Measurements from ENCODE around the gene ATP11C. TPM values are rescaled to one million over a fixed set of nuclear protein-coding genes. Genes with fewer than 3 reads are reported as not detected.

Gene ATP11C
- total RNA-seq = 19.4 TPM
- 1 to 10 TPM; 2.9 to 4.6 (median 4.2) TPM for polyA plus RNA-seq

DNA sequence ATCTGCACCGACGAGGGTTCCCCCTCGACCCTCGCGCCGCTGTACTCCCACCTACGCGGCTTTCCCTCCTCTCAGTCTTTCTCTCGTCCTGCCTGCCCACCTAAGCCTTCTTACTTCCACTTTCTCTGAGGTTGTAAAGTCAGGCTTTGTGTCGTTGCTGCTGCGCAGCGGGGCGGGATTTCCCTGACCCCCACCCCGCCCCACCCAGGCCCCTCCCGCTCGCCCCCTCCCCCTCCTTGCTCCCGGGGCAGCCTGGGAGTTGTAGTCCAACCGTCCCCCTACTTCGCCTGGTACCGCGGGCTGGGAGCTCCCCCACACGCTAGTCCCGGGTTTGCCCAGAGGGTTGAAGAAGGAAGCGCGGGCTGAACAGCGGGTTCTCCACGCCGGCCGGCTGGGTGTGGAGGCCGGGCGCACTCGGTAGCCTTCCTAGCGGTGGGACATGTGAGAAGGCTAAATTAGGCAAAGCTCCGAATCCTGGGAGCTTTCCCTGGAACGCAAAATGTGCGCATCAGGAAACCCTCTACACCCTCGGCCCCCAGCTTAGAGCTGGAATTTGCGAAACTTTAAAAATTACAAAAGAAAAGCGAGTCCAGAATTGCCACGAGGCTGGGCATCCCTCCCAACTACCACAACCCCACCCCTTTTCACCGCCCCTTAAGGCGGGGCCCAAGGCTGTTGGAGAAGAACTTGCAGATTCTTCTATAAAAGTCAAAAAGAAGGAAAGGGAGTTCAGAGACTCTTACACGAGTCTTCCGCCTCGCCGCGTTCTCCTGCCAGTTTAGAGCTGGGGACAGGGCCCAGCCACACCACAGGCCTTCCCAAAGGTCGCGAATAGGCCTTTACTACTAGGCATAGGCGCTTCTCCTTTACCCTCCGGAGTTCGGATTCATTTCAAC lies at the start of gene ATP11C:
TSS of gene ATP11C (minus strand) at position 153 of the 896 bp plus-strand sequence. CDS start 1,011 bp downstream, outside the sequence.
- no peaks in the 10 kb centered on the region for H3K27me3 ChIP-seq (ENCODE audit: control insufficient read depth, insufficient read depth, low read length)
- Mint-ChIP-seq H3K9me3 (no peaks in the 10 kb centered on the region), H3K27me3 (no peaks in the 10 kb centered on the region), H3K4me1 (peaks cover 0 to 23% (median 11%) of the 10 kb centered on the region in 4 donors), H3K36me3 (no peaks in the 10 kb centered on the region), H3K27ac (peak within 1 kb of the TSS; percentile 94 to 97 (median 95)), H3K4me3 (peak within 1 kb of the TSS; percentile 94 to 99 (median 96))
- no peaks in the 10 kb centered on the region for H3K36me3 ChIP-seq (ENCODE audit: control insufficient read depth, insufficient read depth, low read length)
- peak; percentile 74 to 86 (median 77) for DNase-seq
- peak within 1 kb of the TSS; percentile 90 for H3K27ac ChIP-seq (ENCODE audit: insufficient read depth, low read length, poor library complexity, severe bottlenecking)
- peaks cover 16% of the 10 kb centered on the region for H3K4me1 ChIP-seq (ENCODE audit: control insufficient read depth, insufficient read depth, low read length, poor library complexity, severe bottlenecking)
- ATAC-seq (ENCODE audit: low read depth in 2 of 2) = peak; percentile 83 to 86
- H3K4me3 ChIP-seq (ENCODE audit: low read depth, low read length) = peak within 1 kb of the TSS; percentile 55
- no peaks in the 10 kb centered on the region for H3K9me3 ChIP-seq (ENCODE audit: control insufficient read depth in 2 of 2, low read length in 2 of 2)

DNA sequence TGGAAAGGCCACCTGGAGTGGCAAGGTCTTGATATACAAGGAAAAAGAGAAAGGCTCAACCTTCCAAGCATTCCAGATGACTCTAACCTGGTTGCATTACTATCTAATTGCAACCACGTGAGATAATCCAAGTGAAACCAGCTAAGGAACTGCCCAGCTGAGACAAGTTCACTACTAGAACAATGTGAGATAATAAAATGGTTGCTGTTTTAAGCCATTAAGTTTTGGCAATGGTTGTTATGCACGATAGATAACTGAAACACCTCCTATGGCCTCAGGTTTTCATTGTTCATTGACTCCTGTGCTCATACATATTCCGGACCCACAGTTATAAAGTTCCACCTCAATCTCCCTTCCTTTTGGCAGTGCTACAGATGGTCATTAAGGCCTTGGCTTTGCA lies 41.6 kb upstream of the ATP11C start:
- Mint-ChIP-seq H3K27ac (no peak overlapping the region), H3K36me3 (no peaks in the 10 kb centered on the region), H3K4me1 (no peaks in the 10 kb centered on the region), H3K27me3 (peaks cover 5% of the 10 kb centered on the region), H3K4me3 (no peak overlapping the region), H3K9me3 (peaks cover 0 to 3% (median 0%) of the 10 kb centered on the region in 7 donors)
- Histone ChIP-seq H3K4me3 (ENCODE audit: low read depth, low read length) (no peak overlapping the region), H3K9me3 (ENCODE audit: control insufficient read depth in 2 of 2, low read length in 2 of 2) (no peaks in the 10 kb centered on the region), H3K27ac (ENCODE audit: insufficient read depth, low read length, poor library complexity, severe bottlenecking) (no peak overlapping the region), H3K27me3 (ENCODE audit: control insufficient read depth, insufficient read depth, low read length) (no peaks in the 10 kb centered on the region), H3K4me1 (ENCODE audit: control insufficient read depth, insufficient read depth, low read length, poor library complexity, severe bottlenecking) (no peaks in the 10 kb centered on the region), H3K36me3 (ENCODE audit: control insufficient read depth, insufficient read depth, low read length) (no peaks in the 10 kb centered on the region)
- no peak for ATAC-seq (ENCODE audit: low read depth in 2 of 2)
- DNase-seq = no peak

DNA sequence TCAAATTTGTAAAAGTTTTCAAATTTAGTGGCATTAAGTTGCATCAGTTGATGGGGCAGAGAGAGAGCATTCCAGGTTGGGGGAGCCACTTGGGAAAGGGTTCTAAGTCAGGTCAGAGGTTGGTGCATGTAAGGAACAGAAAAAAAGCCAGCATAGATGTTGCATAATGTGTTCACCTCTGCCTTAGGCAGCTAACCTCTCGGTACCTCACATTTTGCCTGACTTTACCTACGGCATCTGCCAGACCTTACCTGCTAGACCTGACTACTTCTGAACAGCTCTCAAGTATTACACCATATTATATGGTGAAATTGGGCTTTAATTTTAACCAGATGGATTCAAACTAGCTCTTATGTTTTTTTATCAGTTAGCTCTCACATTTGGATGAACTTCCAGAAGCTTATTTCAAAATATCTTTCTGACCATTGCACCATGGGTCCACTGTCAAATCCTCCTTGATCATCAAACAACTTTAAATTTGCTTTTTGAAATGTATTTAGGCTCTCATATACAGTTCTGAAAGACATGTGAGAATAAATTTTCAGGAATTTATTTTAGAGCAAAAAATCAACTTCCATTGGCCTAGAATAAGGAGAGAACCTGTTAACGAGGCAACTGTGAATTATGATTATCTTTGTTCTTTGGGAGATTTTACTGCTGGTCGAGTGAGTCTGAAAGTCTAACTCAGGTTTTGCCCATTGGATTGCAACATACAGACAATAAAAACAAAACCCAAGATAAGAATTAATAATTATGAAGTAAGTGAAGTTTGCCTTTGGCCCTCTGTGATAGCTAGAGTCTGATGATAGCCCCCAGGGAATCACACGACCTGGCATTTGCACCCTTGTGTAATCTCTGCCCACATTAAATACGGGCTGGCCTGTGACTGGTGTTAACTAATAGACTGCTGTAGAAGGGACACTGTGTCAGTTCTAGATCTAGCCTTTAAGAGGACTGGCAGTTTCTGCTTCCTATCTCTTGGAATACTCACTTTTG lies 40.1 kb upstream of the ATP11C start:
- ATAC-seq (ENCODE audit: low read depth in 2 of 2) (no peak), DNase-seq (no peak)
- Mint-ChIP-seq H3K4me3 (no peak overlapping the region), H3K36me3 (no peaks in the 10 kb centered on the region), H3K9me3 (peaks cover 0 to 3% (median 1%) of the 10 kb centered on the region in 7 donors), H3K27me3 (peaks cover 8% of the 10 kb centered on the region), H3K27ac (no peak overlapping the region), H3K4me1 (no peaks in the 10 kb centered on the region)
- H3K27me3 ChIP-seq (ENCODE audit: control insufficient read depth, insufficient read depth, low read length) = no peaks in the 10 kb centered on the region
- H3K36me3 ChIP-seq (ENCODE audit: control insufficient read depth, insufficient read depth, low read length) = no peaks in the 10 kb centered on the region
- H3K4me3 ChIP-seq (ENCODE audit: low read depth, low read length) = no peak overlapping the region
- H3K9me3 ChIP-seq (ENCODE audit: control insufficient read depth in 2 of 2, low read length in 2 of 2) = no peaks in the 10 kb centered on the region
- no peaks in the 10 kb centered on the region for H3K4me1 ChIP-seq (ENCODE audit: control insufficient read depth, insufficient read depth, low read length, poor library complexity, severe bottlenecking)
- H3K27ac ChIP-seq (ENCODE audit: insufficient read depth, low read length, poor library complexity, severe bottlenecking) = no peak overlapping the region

DNA sequence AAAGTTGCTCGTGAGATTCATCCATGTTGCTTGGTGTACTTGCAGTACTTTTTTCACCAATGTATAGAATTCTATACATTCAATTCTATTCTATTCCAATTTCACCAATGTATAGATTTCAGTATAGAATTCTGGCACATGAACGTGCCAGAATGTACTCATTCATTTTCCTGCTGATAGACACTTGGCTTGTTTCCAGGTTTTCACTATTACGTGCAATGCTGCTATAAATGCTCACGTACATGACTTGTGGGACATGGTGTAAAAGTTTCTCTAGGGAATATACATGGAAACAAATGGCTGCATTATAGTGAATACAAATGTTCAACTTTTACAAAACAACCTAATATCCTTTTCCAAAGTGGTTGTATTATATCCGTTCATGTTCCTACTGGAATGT lies 39.3 kb upstream of the ATP11C start:
- no peaks in the 10 kb centered on the region for H3K4me1 Mint-ChIP-seq
- Histone ChIP-seq H3K4me1 (ENCODE audit: control insufficient read depth, insufficient read depth, low read length, poor library complexity, severe bottlenecking) (no peaks in the 10 kb centered on the region), H3K27me3 (ENCODE audit: control insufficient read depth, insufficient read depth, low read length) (no peaks in the 10 kb centered on the region), H3K9me3 (ENCODE audit: control insufficient read depth in 2 of 2, low read length in 2 of 2) (no peaks in the 10 kb centered on the region), H3K4me3 (ENCODE audit: low read depth, low read length) (no peak overlapping the region), H3K36me3 (ENCODE audit: control insufficient read depth, insufficient read depth, low read length) (no peaks in the 10 kb centered on the region), H3K27ac (ENCODE audit: insufficient read depth, low read length, poor library complexity, severe bottlenecking) (no peak overlapping the region)
- H3K27me3 Mint-ChIP-seq = peaks cover 8% of the 10 kb centered on the region
- H3K36me3 Mint-ChIP-seq = no peaks in the 10 kb centered on the region
- no peak overlapping the region for H3K4me3 Mint-ChIP-seq
- no peak for DNase-seq
- peaks cover 0 to 3% (median 1%) of the 10 kb centered on the region in 7 donors for H3K9me3 Mint-ChIP-seq
- ATAC-seq (ENCODE audit: low read depth in 2 of 2) = no peak
- H3K27ac Mint-ChIP-seq = no peak overlapping the region

GRCh38 chrX:139971394-139971749 lies 38.5 kb upstream of the ATP11C start:
- H3K27me3 ChIP-seq (ENCODE audit: control insufficient read depth, insufficient read depth, low read length) = no peaks in the 10 kb centered on the region
- Mint-ChIP-seq H3K9me3 (peaks cover 0 to 3% (median 1%) of the 10 kb centered on the region in 7 donors), H3K4me1 (no peaks in the 10 kb centered on the region), H3K27ac (no peak overlapping the region), H3K27me3 (peaks cover 8% of the 10 kb centered on the region), H3K4me3 (no peak overlapping the region), H3K36me3 (no peaks in the 10 kb centered on the region)
- no peak for DNase-seq
- no peak for ATAC-seq (ENCODE audit: low read depth in 2 of 2)
- no peak overlapping the region for H3K27ac ChIP-seq (ENCODE audit: insufficient read depth, low read length, poor library complexity, severe bottlenecking)
- H3K4me3 ChIP-seq (ENCODE audit: low read depth, low read length) = no peak overlapping the region
- no peaks in the 10 kb centered on the region for H3K4me1 ChIP-seq (ENCODE audit: control insufficient read depth, insufficient read depth, low read length, poor library complexity, severe bottlenecking)
- no peaks in the 10 kb centered on the region for H3K9me3 ChIP-seq (ENCODE audit: control insufficient read depth in 2 of 2, low read length in 2 of 2)
- H3K36me3 ChIP-seq (ENCODE audit: control insufficient read depth, insufficient read depth, low read length) = no peaks in the 10 kb centered on the region

- Mint-ChIP-seq H3K4me1 (no peaks in the 10 kb centered on the region), H3K36me3 (no peaks in the 10 kb centered on the region), H3K4me3 (no peak overlapping the region), H3K9me3 (peaks cover 0 to 1% (median 0%) of the 10 kb centered on the region in 7 donors), H3K27ac (no peak overlapping the region), H3K27me3 (peaks cover 8% of the 10 kb centered on the region)
- H3K36me3 ChIP-seq (ENCODE audit: control insufficient read depth, insufficient read depth, low read length) = no peaks in the 10 kb centered on the region
- no peak for ATAC-seq (ENCODE audit: low read depth in 2 of 2)
- H3K4me3 ChIP-seq (ENCODE audit: low read depth, low read length) = no peak overlapping the region
- H3K4me1 ChIP-seq (ENCODE audit: control insufficient read depth, insufficient read depth, low read length, poor library complexity, severe bottlenecking) = no peaks in the 10 kb centered on the region
- H3K27ac ChIP-seq (ENCODE audit: insufficient read depth, low read length, poor library complexity, severe bottlenecking) = no peak overlapping the region
- no peak for DNase-seq
- H3K27me3 ChIP-seq (ENCODE audit: control insufficient read depth, insufficient read depth, low read length) = no peaks in the 10 kb centered on the region
- H3K9me3 ChIP-seq (ENCODE audit: control insufficient read depth in 2 of 2, low read length in 2 of 2) = no peaks in the 10 kb centered on the region
These were observed 36.4 kb upstream of the ATP11C start for GRCh38 chrX:139969286-139969685.

DNA sequence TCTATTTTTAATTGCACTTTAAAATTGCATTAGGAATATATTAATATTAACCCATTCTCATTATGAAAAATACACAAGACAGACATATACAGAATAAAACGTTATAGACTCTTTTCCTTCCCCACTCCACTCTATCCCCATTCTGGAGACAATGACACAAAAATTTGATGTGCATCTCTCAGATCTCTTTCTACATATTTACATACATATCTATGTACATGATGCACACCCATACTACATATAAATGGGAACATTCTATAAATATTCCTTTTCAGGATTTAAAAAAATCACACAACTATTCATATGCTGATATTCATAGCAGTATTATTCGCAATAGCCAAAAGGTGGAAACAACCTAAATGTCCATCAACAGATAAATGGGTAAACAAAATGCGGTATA lies 34.9 kb upstream of the ATP11C start:
- H3K27me3 Mint-ChIP-seq = peaks cover 8% of the 10 kb centered on the region
- H3K4me3 Mint-ChIP-seq = no peak overlapping the region
- H3K9me3 Mint-ChIP-seq = peaks cover 0 to 1% (median 0%) of the 10 kb centered on the region in 7 donors
- Histone ChIP-seq H3K27me3 (ENCODE audit: control insufficient read depth, insufficient read depth, low read length) (no peaks in the 10 kb centered on the region), H3K27ac (ENCODE audit: insufficient read depth, low read length, poor library complexity, severe bottlenecking) (no peak overlapping the region), H3K4me3 (ENCODE audit: low read depth, low read length) (no peak overlapping the region), H3K4me1 (ENCODE audit: control insufficient read depth, insufficient read depth, low read length, poor library complexity, severe bottlenecking) (no peaks in the 10 kb centered on the region), H3K9me3 (ENCODE audit: control insufficient read depth in 2 of 2, low read length in 2 of 2) (no peaks in the 10 kb centered on the region), H3K36me3 (ENCODE audit: control insufficient read depth, insufficient read depth, low read length) (no peaks in the 10 kb centered on the region)
- DNase-seq (no peak), ATAC-seq (ENCODE audit: low read depth in 2 of 2) (no peak)
- no peaks in the 10 kb centered on the region for H3K36me3 Mint-ChIP-seq
- no peaks in the 10 kb centered on the region for H3K4me1 Mint-ChIP-seq
- H3K27ac Mint-ChIP-seq = no peak overlapping the region
